ENCODE measurements around the gene TRIM3.
"Not testable (repeated sequence)": the region's sequence is repeated elsewhere in the genome, so short reads cannot be mapped to it uniquely, and the experiment has no call there.

The TRIM3 gene

DNA sequence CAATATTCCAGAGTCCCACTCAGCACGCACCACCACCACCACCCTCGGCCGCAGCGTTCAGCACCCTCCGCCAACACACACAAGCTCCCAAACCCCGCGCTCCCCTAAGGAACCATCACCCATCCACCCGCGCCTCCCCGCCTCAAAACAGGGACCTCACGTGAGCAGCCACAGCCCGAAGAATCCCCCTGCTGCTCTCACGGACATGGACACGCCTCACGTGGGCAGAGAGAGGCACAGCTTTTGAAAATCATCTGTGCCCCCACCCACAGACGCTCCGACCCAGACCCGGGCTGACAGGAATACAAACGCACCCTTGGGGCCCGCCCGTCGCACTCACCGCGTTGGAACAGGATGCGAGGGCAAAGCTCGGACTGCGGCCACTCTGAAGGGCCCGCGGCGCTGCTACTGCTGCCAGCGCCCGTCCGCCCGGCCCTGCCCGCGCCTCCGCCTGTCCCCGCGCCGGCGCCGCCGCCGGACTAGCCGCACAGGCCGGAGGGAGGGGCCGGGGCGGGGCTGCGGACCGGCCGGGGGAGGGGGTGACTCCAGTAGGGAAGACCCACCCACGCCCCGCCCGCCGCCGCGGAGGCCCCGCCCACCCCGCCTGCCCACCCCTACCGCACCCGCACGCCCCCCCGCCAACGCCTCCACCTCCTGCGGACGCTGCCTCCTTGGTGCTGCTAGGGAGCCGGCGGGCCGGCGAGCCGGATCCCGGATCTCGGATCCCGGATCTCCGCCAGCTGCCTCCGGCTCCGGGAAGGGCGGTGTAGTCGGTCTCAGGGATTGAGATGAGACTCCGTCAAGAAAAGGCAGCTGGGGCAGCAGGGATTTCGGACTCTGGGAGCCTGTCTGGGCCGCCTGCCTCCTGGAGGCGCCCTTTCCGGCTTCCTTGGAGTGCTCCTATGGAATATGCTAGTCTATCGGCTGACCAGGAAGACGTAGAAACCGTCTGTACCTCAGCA is at the start of gene TRIM3:
Gene TRIM3 (minus strand): TSS at position 491 of the 962 bp plus-strand sequence. CDS start 8,246 bp downstream, outside the sequence.
- peak; percentile 40 to 43 for DNase-seq

DNA sequence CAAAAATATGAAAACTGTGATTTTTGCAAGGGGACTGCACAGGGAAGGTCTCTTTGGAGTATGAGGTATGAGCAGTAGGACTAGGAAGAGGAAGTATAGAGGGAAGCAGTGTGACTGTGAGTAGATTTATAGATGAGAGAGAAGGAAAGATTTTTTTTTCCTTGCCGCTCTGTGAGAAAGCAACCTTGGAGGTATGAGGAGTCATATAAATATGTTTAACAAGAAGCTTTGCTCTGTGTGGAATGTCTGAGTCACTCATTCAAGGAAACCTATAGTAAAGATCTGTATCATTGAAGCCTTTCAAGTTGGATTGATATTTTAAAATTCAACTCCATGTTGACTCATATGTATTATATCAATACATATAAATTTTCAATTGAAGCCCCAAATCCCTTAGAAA is 49.5 kb upstream of the TRIM3 start:
- DNase-seq = no peak

DNA sequence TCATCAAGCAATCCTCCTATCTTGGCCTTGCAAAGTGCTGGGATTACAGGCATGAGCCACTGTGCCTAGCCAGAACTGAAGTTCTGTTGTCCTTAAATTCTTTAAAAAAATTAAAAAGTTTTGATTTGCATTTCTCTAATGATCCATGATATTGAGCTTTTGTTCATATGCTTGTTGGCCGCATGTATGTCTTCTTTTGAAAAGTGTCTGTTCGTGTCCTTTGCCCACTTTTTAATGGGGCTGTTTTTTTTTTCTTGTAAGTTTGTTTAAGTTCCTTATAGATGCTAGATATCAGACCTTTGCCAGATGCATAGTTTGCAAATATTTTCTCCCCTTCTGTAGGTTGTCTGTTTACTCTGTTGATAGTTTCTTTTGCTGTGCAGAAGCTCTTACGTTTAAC is 48.2 kb upstream of the TRIM3 start:
- not testable (repeated sequence) for DNase-seq

DNA sequence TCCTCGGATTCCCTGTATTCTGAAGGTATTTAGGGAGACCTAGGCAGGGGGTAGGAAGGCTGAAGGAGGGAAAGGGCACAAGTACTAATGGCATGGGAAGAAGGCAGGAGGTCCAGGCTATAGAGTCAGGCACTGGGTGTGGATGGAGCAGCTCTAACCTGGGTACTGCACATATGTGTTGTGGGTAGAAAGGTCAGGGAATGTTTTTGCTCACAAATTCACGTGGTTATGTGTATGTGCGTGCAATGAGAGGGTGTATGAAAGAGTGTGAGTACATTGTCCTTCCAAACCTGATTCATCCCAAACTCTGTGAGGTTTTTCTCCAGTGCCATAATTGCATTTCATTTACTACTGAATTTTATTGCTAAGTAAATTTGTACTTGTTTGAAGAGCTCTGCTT is 46.5 kb upstream of the TRIM3 start:
- no peak for DNase-seq

DNA sequence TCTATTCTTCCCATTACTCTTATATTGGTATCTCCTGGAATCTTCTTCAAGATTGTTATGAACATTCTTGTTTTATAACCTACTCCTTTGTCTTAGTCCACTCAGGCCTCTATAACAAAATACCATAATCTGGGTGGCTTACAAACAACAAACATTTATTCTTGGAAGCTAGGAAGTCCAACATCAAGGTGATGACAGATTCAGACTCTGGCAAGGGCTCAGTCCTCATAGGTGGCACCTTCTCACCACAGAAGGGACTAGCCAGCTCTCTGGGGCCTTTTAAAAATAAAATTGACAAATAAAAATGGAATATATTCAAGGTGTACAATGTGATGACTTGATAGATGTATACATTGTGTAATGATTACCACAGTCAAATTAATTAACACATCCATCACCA is 43.1 kb upstream of the TRIM3 start:
- no peak for DNase-seq

DNA sequence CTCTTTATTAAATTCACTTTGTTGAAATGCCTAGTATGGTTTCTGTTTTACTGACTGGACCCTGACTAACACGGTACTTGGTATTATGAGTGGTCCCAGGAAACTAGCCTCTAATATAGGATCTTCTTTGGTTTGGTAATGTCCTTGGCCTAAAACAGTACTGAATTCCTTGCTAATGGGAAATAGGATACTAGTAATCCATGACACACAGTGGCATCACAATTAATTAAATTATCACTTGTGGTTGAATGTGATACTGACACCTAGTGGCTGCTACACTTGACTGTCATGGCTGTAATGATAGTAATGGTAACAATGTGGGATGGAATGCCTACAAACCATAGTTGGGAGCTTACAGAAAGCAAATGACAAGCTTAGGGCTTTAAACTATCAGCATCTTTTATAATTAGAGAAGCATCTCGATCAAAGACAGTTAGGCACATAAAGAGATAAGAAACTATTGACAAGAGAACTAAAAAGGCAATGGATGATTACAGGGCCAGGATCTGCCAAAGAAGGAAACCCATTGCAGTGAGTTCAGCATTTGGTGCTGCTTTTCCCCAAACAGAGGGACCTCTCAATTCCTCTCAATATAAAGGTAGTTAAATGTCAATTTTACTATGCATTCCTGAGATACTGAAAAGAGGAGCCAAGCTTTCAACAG is 32.0 kb upstream of the TRIM3 start:
- no peak for DNase-seq

DNA sequence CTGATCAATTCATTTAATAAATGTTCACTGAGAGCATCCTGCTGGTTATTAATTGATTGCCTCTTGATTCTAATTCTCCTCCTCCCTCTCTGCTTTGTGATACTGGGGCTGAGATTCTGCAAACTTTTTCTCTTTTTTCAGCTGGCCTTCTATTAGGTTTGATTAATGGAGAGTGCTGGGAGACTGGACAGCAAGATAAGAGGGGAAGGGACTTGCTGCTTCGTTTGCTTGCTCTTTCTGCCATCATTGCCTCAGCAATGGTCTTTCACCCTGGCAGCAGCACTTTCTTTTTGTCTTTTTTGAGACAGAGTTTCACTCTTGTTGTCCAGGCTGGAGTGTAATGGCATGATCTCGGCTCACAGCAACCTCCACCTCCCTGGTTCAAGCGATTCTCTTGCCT is 30.4 kb upstream of the TRIM3 start:
- DNase-seq = no peak

DNA sequence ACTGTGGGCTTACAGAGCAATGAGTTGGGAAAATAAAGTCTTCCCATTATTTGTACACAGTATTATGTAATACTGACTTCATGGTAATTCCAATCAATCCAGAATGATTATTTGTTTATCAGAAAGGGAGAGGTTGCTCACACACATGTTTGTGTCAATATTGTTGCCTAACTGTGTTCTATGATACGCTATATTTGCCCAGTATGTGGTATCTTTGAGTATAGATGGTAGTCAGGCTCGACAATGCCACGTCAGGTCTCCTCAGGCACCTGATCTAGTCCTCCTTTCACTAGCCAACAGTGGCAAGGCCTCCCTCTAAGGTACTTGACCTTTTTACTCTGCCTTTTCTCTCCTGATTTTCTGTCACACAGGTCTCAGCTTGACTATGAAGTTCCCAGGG is 28.6 kb upstream of the TRIM3 start:
- DNase-seq = no peak

DNA sequence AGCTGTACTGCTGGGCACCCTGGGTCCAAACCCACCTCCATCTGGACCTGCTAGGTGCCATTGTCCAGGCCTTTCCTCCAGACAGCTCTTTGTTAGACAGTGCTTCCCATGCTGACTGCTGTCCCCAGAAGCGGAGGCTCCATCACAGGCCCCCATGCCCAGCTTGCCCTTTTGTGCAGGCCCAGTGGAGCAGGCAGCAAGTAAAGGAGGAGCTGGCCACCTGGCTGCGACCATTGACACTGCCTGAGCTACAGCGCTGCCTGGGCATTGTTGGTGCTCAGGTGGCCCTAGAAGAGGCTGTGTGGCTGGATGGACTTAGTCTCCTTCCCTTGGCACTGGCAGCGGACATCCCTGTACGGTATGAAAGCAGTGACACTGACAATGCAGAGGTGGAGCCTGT is 24.8 kb upstream of the TRIM3 start:
- DNase-seq = no peak

DNA sequence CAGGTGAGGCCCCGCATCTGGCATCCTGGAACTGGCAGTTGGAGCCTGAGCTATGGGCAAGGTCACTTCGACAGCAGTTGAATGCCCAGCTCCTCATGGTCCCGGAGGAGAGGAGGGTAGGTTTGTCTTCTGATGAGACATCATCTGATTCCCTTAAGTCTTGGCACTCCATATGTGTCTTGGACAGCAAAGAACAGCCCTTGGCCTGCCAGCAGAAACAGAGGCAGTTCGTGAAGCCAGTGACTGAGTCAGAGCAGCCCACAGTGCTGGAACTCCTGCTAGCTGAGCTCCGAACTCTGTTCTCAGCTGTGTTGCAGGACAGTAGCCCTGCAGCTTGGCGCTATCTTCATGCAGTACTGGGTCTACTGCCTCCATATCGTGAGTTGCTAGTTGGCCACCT is 24.4 kb upstream of the TRIM3 start:
- DNase-seq = no peak

DNA sequence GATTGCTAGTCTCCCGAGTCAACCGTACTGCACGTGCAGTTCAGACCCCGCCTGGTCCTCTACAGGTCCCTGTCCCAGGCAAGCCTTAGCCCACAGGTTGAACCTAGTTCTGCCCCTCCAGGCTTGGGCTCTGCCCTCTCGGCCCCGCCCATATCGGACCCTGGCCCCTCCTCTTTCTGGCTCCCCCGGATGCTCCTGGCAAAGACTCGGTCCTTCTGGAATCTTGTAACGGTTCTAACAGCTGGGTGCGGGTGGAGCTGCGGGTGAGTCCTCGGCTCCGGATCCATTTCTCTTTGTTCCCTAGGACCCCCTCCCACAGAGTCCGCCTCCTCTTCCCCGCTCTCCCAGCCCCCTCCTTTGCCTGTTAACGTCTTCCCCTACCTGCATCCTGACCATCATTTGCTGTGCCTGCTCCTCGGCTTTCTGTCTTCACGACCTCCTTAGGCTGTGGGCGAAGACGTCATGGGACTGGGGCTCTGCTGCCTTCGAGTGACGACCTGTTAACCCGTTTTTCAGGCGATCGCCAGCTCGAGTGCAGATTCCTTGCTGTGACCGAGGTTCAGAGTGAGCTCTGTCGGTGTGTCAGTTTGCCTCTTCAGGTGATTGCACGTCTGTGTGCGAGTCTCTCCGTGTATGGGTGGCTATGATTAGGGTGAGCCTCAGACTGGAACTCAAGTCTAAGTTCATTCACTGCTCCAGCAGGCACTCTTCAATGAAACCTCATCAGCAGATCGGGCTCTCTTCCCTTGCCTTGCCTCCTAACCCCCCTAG is 23.5 kb upstream of the TRIM3 start, which contains the start of gene DNHD1:
Gene DNHD1 (plus strand): TSS at position 212 of the 771 bp plus-strand sequence. CDS start 936 bp downstream, outside the sequence.
- DNase-seq = no peak

DNA sequence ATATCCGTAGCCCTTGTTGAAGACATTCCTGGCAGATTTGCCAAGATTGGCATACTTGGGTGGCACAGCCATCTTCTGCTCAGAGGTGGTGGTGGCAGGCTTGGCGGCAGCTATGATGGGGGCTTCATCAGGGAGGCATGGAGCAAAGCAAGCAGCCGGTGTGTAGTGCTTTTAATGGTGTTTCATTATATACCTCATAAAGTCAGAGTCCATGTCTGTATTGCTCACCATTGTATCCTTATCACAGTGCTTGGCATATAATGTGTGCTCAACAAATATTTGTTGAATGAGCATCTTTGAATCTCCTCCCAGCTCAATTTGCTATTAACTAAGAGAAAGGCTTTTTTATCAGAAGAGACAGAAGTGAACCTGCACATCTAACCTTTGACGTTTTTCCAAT is 15.6 kb upstream of the TRIM3 start:
- no peak for DNase-seq

DNA sequence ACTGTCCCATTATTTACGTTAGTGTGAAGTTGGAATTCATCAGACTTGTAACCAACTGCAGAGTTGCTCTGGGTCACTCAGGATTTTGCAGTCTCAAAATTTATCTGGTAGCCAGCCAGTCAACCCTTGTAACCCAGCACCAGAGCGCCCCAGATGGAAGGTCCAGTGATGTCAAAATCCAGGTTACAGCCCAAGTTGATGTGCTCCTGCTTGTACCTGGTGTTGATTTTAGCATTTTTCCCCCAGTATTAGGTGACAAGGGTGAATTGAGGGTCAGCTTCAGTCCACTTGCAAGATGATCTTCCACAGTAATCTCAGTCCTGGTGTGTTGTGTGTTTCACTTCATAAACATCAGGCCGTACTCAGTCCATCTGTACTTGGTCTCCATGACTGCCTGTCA is 15.1 kb upstream of the TRIM3 start:
- no peak for DNase-seq

DNA sequence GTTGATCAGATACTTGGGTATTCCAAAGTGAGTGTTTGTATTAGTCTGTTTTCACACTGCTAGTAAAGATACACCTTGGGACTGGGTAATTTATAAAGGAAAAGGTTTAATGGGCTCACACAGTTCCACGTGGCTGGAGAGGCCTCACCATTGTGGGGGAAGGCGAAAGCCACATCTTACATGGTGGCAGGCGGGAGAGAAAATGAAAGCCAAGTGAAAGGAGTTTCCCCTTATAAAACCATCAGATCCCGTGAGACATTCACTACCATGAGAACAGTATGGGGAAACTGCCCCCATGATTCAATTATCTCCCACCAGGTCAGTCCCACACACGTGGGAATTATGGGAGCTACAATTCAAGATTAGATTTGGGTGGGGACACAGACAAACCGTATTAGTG is 14.6 kb upstream of the TRIM3 start:
- no peak for DNase-seq

DNA sequence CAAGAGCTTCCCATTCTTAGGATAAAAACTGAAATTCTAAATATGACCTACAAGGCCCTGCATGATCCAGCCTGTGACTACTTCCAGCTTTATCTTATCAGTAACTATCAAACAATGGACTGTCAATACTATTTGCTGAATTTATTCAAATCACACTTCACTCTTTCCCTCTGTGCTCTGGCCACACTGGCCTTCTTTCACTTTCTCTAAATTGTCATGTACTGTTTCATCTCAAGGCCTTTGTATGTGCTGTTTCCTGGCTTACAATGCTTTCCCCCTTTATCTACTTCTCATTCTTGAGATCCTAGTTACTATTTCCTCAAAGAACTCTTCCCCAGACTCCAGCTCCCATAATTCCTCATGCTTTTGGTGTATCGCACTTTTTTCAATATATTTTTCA is 13.2 kb upstream of the TRIM3 start:
- DNase-seq = no peak

DNA sequence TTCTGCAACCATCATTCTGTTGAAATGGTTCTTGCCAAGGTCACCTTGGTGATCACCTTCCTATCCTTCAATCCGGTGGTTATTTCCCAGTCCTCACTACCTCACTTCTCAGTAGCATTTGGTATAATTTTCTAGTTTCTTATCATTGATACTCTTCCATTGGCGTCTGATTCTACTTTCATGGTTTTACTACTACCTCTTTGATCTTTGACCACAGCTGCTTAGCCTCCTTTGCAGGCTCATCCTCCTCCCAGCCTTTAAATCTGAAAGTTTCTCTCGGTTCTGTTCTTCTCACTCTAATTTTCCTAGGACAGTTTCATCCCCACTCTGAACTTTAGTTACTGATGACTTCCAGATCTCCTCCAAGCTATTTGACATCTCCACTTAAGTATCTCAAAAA is 12.5 kb upstream of the TRIM3 start:
- DNase-seq = no peak

DNA sequence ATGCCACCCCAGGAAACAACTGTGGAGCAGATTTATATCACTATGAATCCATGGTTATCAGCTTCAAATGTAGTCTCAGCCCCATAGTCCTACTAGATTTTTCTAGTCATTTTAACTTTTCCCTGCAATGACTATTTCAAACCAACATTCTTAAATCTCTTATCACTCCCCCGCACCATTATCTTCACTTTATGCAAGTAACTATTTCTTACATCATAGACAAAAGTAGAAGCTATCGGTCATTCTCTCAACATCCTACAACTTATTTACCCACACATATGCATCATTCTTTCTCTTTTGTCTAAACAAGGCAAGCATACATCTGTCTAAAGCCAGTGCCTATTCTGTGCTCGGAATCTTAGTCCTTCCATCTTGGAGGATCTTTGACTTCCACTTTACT is 11.9 kb upstream of the TRIM3 start:
- no peak for DNase-seq

DNA sequence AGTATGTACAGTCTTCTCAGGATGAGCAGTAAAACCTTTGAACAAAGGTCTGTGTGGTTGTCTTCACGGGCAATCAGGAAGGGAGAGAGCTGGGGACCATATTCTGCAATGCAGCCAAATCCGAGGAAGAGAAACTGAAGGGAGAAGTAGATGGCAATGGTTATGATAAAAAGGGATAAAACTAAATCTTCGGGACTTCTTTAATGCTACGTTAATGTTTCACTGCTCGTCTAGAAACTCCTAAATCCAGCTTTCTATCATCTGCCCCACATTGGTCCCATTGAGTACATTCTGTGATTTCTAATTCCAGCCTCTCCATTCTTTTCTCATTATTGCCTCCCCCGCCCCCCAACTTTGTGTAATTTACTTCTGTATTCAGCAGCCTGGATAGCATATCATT is 9.3 kb upstream of the TRIM3 start:
- DNase-seq = no peak

DNA sequence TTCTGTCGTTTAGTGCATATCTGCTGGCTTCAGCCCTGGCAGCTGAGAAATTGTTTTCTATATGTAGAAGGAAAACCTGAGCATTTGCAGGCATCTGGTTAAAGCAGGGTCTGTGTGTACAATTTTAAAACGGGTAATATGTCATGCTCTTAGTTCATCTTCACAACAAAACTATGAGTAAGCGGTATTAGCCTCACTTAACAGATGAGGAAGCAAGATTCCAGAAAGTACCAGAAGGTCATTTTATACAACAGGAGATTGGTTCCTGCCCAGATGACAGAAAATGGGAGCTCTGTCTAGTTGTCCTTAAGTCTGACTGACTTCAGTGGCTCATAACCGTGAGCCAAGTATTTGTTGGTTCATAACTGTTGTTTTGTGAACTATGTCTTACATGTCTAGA is 8.7 kb upstream of the TRIM3 start:
- DNase-seq = no peak

DNA sequence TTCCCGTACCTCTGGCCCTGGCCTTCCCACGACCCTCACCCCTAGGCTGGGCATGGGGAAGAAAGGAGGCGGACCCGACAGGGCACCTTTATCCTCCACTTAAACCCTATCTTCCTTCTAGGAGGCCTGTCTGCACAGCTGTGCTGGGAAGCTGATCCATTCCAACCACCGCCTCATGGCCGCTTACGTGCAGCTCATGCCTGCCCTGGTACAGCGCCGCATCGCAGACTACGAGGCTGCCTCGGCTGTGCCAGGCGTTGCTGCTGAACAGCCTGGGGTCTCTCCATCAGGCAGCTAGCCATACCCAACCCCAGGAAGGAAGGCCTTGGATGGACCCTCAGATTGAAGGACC is 8.2 kb upstream of the TRIM3 start:
- no peak for DNase-seq

DNA sequence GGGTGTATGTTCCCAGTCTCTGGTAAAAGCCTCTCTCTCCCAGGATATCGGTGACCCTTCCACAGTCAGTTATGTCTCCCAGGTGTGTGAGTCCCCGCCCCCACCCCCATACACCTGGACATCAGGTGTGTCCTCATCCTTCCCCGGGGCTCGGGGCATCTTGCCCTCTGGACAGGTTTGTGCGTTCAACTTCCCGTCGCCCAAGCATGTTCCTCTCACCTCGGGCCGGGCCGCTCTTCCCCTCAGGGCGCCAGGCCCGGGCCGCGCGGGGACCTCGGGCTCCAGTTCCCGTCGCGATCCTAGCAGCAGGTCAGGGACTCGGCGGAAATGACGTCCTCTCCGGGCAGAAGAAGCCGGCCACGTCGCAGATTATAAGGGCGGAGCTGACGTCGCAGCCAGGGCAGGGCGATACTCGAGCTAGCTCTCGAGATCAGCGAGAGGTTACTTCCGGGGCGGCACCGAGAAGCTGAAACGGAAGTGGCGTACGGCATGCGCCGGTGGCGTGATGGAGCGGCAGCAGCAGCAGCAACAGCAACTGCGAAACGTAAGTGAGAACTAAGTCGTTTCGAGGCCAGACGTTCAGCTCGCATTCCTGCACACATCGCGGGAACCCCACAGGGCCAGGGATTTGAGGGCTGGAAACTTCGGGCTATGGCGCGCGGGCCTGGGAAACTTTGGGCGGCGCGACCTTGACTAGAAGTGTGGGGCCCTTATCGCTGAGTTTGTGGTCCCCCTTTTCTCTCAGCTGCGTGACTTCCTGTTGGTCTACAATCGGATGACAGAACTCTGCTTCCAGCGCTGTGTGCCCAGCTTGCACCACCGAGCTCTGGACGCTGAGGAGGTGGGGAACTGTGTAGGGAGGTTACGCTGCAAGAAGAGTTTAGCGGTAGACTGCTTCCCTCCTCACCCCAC is 7.5 kb upstream of the TRIM3 start, which contains the start of the genes ARFIP2 and TIMM10B:
Gene ARFIP2 (minus strand): TSS at position 320 of the 912 bp plus-strand sequence. CDS start 910 bp downstream, outside the sequence.
Gene TIMM10B (plus strand): TSS at position 490 of the 912 bp plus-strand sequence. CDS start 16 bp downstream, at position 506.
- DNase-seq = peak; percentile 92 to 95

DNA sequence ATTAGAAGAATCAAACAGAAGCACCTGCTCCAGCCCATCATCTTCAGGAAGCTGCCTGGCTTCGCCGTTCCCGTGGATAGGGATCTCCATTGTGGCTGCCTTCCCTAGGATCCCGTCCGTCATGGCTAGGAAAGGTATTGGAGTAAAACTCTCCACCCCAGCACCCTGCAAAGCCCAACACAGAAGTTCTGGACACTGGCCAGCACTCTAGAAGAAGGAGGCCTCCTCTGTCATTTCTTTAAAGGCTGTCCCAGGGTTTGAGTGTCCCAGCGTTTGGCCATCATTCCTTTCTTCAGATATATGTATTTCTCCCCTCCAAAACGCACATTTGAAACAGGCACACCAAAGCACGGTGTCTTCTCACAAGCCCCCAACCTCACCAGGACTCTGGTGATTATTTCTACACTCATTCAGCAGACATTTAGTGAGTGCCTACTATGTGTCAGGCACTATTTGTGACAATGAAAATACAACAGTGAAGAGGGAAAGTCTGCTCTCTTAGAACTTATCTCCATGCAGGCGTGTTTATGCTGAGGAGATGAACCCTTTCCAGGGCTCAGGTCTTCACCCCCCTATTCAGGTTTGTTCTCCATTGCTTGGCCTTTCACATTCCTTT is 6.7 kb upstream of the TRIM3 start:
- no peak for DNase-seq

Data from stimulated activated CD4-positive, alpha-beta T cell treated with anti-CD3 and anti-CD28 coated beads, Interleukin-2, amount 100 ng/mL, for 48 hours (primary cell).